GM18498 (cell line): ENCODE data around the gene EID2B.

Source experiments
- ATAC-seq: cut with Tn5 transposase; IDR thresholded peaks from one replicate; pipeline ENCODE4 v1.9.1; 2021; ENCODE audit warnings: mild to moderate bottlenecking, moderate library complexity; ENCODE audit not compliant: unreplicated experiment

The EID2B gene

DNA sequence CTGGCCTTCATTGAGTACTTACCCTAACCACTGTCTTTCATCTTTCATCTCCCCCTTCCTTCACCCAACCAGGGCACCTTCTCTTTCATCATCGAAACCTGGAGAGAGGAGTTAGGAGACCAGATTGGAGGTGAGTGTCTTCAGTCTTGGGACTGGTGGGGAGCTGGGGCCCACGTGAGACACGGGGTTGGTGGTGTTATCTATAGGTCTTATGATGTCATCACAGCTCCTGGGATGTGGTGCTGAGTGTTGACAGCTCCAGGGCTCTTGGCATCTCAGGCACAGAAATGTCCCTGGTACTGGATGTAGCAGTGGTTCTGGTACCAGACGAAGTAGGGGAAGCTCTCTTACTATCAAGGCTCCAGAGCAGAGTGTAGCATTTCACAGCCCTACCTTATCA lies 32.1 kb downstream of the EID2B start:
- no peak for ATAC-seq

DNA sequence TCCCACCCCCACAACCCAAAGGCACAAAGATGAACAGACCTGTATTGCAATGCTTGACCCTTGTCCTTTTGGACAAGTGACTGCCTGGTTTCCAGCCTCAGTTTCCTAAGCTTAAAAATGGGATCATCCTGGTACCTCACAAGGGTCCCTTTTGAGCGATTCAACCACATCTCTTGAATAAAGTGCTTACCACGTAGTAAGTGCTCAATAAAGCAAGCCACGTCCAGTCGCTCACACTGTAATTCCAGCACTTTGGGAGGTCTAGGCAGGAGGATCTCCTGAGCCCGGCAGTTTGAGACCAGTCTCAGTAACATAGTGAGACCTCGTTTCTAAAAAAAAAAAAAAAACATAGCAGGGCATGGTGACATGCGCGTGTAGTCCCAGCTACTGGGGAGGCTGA lies 32.7 kb downstream of the EID2B start:
- ATAC-seq: no peak

DNA sequence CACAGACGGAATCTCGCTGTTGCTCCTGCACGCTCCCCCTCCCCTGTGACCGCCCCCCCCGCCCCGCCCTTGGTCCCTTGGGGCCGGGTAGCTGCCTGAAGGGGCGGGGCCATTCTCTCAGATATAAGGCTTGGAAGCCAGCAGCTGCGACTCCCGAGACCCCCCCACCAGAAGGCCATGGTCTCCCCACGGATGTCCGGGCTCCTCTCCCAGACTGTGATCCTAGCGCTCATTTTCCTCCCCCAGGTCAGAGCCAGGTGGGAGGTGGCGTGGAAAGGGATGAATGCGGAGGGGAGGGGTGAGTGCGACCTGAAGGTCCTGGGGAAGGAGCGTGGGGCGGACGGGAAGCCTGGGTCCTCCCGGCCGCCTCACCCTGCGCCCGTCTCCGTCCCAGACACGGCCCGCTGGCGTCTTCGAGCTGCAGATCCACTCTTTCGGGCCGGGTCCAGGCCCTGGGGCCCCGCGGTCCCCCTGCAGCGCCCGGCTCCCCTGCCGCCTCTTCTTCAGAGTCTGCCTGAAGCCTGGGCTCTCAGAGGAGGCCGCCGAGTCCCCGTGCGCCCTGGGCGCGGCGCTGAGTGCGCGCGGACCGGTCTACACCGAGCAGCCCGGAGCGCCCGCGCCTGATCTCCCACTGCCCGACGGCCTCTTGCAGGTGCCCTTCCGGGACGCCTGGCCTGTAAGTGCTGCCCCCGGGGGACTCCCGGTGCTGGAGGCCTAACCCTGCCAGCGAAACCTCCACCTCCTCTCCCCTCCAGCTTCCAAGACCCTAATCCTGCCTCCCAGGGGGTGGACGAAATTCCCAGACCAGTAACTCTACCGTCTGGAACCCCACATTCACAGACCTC lies 33.6 kb downstream of the EID2B start, which contains the start of gene DLL3:
TSS of gene DLL3 (plus strand) at position 150 of the 845 bp plus-strand sequence. CDS start at position 178, 28 bp downstream.
- no peak for ATAC-seq

DNA sequence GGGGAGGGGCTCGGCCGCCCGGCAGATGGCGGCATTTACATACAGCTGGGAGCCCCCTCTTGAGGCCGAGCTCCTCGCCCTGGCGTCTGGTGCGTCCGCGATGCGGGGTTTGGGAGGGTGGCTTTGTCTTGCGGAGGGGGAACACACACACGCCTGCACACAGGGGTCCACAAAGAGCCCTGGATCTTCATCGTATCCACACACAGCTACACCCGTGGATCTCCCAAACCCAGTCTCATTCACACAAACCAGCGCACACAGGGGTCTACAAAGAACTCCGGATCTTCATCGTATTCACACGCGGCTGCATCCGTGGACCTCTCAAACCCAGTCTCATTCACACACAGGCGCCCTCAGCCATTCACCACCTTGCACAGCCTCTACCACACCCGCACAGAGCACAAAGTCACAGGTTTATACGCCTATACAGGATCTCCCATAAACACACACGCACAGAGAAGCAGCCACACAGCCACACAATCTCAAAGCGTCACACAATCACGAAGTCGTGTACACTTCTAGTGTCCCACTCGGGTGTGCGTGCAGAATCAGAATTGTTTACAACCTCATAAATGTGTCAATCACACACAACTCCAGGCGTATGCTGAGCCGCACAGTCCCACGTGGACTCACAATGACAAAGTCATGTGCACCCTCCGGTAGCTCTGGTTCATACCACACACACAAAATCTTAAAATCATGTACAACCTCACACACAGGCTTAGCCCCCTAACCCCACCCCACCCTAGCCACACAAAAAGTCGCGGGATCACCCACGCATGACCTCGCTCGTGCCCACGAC lies 34.5 kb downstream of the EID2B start:
- no peak for ATAC-seq

DNA sequence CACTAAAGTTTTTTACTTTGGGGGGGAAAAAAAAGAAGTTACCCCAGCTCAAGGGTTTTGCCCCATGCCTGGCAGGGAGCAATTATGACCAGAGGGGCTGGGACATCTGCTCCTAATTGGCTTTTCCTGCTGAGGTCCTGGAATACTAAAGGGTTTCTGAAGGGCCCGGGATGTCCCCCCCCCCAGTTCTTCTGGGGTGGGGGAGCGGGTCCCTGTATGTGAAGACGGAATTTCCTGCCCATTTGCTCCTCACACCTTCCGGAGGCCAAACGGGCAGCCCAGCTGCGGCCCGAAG lies 35.0 kb downstream of the EID2B start:
- no peak for ATAC-seq

DNA sequence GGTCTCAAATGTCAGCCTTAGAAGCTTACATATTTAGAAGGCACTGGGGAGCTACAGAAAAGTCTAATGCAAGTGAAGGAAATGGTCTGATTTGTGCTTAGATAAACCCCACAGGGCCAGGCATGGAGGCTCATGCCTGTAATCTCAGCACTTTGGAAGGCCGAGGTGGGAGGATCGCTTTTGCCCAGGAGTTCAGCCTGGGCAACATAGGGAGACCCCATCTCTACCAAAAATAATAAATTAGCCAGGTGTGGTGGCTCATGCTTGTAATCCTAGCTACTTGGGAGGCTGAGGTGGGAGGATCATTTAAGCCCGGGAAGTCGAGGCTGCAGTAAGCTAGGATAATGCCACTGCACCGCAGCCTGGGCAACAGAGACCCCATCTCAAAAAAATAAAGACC lies 36.6 kb downstream of the EID2B start:
- no peak for ATAC-seq

DNA sequence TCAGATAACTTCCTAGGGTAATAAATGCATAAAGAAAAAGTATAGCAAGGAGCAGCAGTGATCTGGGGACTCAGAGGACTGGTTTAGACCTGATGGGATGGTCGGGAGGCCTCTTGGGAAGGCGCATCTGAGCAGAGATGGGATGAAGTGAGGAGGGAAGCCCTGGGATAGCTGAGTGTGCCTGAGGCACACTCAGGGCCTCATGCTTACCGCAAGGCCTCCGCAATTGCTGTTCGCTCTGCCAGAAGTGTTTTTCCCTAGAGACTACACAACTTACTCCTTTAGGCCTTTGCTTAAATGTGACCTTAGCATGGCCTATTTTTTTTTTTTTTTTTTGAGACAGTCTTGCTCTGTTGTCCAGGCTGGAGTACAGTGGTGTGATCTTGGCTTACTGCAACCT lies 38.0 kb downstream of the EID2B start:
- no peak for ATAC-seq

DNA sequence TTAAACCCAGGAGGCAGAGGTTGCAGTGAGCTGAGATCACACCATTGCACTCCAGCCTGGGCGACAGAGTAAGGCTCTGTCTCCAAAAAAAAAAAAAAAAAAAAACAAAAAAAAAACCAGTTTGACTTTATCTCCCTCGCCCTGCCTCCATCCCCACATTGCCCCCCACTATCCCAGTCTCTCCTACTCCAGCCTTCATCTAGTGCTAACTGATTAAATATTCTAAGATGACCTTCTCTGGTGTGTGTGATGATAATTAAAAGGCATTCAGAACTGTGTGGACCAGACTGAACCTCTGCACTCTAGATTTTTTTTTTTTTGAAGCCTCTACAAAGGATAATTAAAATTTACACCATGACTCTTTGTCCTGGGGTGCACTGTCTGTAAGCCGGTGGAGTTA lies 39.9 kb downstream of the EID2B start:
- ATAC-seq: no peak

DNA sequence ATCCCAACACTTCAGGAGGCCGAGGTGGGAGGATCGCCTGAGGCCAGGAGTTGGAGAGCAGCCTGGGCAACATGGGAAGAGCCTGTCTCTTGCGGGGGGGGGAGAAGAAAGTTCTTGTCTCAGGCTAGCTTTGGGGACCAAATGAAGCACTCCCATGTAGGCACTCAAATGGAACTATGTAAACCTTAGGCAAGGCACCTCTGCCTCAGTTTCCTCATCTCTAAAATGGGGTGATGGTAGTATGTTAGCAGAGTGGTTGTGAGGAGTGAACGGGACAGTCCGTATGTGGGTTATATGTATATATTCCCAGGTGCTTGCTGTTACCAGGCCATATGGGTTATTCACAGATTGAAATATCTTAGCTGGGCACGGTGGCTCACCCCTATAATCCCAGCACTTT lies 40.4 kb downstream of the EID2B start:
- no peak for ATAC-seq

DNA sequence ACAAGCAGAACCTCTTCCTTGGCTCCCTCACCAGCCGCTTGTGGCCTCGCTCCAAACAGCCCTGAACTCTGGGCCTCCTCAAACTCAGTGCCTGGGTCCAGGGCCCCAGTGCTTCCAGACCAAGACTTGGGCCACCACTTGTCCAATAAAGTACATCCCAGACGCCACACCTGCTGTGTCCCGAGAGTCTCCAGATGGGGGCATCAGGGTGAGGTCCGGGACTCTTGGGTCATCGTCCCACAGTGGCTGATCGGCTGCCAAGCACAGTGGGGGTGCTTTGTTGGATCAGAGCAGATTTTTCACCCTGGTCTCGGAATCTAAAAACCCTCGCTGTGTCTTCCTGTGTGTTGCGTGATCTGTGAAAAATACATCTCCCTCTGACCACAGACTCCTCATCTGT lies 42.9 kb downstream of the EID2B start:
- no peak for ATAC-seq

DNA sequence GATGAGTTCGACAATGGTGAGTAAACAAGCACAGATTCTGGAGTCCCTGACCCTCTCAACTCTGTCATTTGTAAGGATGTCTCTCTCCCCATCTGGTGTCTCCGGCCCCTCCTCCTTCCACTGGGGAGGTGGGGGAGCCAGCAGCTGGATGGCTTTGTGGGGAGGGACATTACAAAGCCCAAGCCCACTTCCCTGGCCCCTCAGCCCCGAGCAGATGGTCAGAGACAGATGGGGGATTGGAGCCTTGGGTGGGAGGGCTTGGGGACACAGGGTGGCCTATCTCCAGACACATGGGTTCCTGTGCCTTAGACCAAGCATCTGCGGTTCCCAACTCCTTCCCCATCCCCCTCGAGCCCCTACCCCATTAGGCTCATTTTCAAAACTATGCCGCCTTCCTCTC lies 49.5 kb downstream of the EID2B start:
- no peak for ATAC-seq

DNA sequence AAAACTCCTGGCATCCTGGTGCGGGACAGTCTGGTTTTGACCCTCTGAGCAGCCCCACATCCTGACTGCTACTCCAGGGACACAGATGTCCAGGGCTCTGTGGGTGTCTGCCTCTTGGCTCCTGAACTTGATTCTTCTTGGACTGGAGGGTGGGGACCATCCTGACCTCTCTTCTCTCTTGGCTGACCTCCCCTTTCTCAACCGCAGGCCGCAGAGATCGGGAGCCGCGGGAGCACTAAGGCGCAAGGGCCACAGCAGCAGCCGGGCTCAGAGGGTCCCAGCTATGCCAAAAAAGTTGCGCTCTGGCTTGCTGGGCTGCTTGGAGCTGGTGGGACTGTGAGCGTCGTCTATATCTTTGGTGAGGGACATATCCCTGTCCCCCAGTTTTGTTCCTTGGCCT lies 51.0 kb downstream of the EID2B start:
- no peak for ATAC-seq

DNA sequence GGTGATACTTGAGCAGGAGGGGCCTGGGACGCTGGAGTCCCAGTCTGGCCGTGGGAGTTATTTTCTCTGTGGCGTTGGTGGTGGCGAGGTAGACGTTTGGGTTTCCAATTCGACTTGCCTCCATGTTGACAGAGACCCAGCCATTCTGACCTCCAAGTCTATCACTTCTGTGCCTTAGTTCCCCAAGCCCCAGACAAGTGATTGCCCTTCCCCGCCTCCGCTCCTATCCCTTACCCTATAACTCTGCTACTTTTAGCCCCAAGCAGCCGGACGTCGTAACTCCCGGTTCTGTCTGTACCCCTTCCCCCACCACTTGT lies 51.5 kb downstream of the EID2B start:
- ATAC-seq: no peak
